ENCODE measurements around the gene NFATC1. TPM values are rescaled to one million over a fixed set of nuclear protein-coding genes. Genes with fewer than 3 reads are reported as not detected.

The NFATC1 gene
- 18.5 TPM for total RNA-seq
- long read RNA-seq, full-length matches to known transcripts: 6 of 11 reads
- long read RNA-seq, partial matches to known transcripts: 5 of 11 reads
- long read RNA-seq, other reads (novel, unspliced or antisense): 0 of 11 reads

DNA sequence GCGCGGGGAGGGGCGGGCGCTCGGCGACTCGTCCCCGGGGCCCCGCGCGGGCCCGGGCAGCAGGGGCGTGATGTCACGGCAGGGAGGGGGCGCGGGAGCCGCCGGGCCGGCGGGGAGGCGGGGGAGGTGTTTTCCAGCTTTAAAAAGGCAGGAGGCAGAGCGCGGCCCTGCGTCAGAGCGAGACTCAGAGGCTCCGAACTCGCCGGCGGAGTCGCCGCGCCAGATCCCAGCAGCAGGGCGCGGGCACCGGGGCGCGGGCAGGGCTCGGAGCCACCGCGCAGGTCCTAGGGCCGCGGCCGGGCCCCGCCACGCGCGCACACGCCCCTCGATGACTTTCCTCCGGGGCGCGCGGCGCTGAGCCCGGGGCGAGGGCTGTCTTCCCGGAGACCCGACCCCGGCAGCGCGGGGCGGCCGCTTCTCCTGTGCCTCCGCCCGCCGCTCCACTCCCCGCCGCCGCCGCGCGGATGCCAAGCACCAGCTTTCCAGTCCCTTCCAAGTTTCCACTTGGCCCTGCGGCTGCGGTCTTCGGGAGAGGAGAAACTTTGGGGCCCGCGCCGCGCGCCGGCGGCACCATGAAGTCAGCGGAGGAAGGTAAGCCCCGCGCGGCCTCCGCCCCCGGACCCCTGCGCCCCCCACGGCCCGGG, at the start of gene NFATC1:
NFATC1 (plus strand) TSS at position 170 of the 644 bp plus-strand sequence; CDS start at position 465, 295 bp downstream.
- DNase-seq (ENCODE audit: missing footprints): peak; percentile 89
- peak; percentile 47 for ATAC-seq
- intact Hi-C loops (cut with DNase I): loop anchor here (5.0 kb wide), 1 partner anchor 131 kb away; no protein-coding TSS in a partner anchor

DNA sequence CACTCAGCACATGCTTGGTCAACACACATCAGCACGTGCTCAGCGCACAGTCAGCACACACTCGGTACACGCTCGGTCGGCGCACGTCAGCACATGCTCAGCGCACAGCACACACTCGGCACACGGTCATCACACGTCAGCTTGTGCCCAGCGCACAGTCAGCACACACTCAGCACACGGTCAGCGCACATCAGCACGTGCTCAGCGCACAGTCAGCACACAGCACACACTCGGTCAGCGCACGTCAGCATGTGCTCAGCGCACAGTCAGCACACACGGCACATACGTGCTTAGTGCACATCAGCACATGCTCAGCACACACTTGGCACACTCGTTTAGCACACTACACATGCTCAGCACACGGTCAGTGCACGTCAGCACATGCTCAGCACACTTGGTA, 49.7 kb upstream of the NFATC1 start:
- ATAC-seq: no peak
- intact Hi-C loops (cut with DNase I): no loop called here
- DNase-seq (ENCODE audit: missing footprints): no peak

DNA sequence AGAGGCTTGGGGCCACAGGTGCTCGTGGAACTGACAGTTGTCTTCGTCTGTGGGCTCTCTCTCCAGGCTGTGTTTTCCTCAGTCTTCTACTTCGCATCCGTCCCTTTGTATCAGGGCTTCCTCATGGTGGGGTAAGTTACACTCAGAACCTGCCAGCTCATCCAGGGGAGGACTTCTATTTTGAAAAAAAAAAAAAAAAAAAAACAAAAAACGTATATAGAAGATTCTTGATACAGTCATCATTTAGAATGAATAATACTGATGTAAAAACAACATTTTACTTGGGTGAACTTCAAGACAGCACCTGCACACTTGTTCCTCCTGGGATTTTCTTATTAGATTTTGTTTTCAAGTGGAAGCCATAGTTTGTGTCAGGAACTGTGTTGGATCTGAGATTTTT, 47.7 kb upstream of the NFATC1 start:
- intact Hi-C loops (cut with DNase I): no loop called here

DNA sequence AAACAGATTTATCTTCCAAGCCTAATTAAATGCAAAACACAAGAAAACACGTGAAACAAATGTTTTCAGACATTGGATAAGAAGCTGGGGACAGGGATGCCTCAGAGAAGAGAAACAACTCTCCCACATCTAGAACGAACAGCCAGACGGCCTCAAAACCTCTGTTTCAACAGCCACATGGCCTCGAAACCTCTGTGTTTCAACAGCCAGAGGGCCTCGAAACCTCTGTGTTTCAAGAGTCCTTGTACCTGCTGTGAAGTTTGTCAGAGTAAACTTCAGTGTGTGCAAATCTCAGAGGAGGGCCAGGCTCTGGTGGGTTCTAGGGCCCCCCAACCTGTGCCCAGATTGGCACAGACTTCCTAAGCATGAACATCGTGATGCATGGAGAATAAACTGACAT, 43.3 kb upstream of the NFATC1 start:
- no peak for DNase-seq (ENCODE audit: missing footprints)
- intact Hi-C loops (cut with DNase I): no loop called here
- no peak for ATAC-seq

More for the DNA sequence above, 47.7 kb upstream of the NFATC1 start:
- ATAC-seq (no peak), DNase-seq (ENCODE audit: missing footprints) (no peak)

DNA sequence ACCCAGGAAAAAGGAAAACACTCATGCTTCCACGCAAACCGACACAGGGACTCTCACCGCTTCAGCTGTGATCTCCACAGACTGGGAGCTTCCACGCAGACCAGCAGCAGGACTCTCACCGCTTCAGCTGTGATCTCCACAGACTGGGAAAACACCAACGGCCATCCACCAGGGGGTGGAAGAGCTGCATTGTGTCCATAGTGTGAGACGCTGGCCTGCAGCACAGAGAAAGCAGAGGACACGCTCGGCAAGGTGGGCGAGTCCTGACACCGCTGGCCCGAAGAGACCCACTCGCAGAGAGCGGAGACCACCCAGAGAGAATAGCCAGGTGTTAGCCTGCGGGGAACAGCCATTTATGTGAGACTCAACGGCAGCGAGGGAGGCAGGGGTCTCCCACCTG, 42.5 kb upstream of the NFATC1 start:
- peak; percentile 23 for ATAC-seq
- intact Hi-C loops (cut with DNase I): no loop called here
- no peak for DNase-seq (ENCODE audit: missing footprints)

DNA sequence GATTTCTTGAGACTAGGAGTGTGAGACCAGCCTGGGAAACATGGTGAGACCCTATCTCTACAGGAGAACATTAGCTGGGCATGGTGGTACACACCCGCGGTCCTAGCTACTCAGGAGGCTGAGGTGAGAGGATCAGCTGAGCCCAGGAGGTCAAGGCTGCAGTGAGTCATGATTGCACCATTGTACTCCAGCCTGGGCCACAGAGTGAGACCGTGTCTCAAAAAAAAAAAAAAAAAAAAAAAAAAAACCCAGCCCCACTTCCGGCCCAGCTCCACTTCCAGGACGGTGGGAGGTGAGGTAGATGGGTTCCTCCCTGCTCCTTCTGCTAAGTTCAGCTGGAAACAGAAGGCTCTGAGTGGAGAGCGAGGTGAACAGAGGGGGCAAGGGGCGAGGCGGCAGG, 41.4 kb upstream of the NFATC1 start:
- DNase-seq (ENCODE audit: missing footprints) (no peak), ATAC-seq (no peak)
- intact Hi-C loops (cut with DNase I): no loop called here

DNA sequence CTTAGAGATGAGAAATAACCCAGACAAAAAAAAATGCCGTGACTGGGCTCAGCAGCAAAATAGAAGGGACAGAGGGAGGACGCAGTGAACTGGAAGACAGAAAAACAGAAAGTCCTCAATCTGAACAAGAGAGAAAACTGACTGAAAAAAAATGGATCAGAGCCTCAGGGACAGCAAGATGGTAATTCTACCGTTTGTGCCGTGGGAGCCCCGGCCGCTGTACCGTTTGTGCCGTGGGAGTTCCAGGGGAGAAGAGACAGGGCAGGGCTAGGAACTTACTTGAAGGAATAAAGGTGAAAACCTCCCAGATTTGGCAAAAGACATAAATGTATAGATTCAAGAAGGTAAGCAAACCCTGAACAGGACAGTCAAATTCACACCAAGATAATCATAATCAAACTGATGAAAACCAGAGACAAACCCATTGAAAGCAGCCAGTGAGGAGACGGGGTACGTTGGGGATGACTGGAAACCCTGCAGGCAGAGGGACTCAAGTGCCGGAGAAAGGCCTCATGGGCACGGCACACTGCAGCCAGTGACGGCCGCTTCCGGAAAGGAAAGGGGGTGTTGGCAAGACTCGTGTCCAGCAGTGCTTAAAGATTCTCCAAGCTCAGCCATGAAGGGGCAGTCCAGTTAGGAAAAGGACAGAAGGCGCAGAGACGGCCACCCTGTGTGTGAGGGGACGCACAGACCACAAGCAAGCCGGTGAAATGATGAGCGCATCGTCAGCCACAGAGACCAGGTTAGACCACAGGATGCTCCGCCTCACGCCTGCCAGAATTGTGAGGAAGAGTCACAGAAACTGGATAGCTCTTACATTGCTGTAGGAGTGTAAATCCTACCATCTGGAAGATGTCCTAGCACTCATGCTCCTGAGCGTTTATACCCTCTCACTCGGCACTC, 40.0 kb upstream of the NFATC1 start:
- intact Hi-C loops (cut with DNase I): no loop called here
- ATAC-seq (no peak), DNase-seq (ENCODE audit: missing footprints) (no peak)

DNA sequence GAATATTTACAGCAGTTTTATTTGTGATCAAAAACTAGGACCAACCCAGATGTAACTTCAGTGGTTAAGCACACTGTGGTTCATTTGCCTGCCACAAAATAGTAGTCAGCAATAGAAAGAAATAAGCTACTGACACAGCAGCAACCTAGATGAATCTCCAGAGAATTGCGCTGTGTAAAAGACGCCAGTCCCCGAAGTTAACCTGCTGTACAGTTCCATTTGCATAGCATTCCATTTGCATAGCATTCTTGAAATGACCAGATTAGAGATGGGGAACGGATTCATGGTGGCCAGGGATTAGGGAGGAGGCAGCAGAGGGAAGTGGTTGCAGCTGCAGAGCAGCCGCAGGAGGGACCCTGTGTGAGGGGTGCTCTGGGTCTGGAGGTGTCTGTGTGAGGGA, 39.3 kb upstream of the NFATC1 start:
- ATAC-seq: no peak
- intact Hi-C loops (cut with DNase I): no loop called here
- no peak for DNase-seq (ENCODE audit: missing footprints)

DNA sequence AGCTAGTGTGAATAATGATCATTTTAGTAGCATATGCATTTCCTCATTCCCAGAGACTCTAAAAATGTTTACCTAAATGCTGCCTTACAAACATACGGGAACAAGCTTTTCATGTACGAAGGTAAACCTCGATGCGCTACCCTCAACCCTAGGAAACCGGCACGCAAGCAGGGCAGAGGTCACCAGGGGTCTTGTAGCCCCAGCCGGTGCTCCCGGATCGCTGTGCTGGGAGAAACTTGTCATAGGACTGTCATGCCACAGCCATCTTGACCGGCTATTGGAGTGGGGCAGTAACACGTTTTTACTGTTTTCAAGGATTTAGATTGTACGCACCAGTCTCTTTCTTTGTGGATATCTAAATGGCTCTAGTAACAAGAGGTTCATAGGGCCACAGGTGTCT, 34.8 kb upstream of the NFATC1 start:
- intact Hi-C loops (cut with DNase I): no loop called here
- no peak for ATAC-seq
- no peak for DNase-seq (ENCODE audit: missing footprints)

DNA sequence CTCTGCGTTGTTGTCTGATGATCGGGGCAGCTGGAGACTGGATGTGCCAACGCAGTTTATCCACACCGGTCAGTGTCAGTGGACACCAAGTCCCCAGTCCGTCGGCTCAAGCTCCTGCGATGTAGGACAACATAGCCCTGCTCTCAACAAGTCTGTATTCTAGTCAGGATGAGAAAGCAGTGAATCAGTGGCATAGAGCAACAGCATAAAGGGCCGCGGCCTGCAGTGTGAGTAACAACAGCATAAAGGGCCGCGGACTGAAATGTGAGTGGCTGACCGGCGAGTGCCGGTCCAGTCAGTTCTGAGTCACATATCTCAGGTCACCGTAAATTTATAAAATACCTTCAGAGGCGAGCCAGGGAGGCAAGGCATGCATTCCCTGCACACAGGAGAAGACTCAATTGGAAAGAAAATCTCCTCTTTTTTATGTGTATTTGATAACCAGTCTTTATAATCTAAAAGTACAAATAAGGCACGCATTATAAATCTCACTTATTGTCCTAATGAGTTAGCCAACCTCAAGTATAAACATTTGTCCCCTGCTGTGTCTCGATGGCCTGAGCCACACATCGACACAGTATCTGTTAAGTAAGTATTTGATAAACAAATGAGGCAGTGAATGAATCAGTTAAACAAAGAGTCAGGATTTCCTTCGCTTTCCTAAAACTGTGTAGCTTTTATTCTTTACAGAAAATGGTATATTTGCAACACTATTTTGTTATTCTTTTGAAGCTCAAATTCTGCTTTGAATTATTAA, 33.8 kb upstream of the NFATC1 start:
- DNase-seq (ENCODE audit: missing footprints): no peak
- ATAC-seq: no peak

DNA sequence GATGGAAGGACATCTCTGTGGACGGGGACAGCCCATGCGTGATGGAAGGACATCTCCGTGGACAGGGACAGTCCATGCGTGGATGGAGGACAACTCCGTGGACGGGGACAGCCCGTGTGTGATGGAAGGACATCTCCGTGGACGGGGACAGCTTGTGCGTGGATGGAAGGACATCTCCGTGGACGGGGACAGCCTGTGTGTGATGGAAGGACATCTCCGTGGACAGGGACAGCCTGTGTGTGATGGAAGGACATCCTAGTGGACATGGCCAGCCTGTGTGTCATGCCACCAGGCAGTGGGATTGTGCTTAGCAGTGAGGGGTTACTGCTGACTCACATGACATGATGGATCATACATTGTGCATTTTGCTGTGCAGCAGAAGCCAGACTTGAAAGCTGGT, 30.0 kb upstream of the NFATC1 start:
- DNase-seq (ENCODE audit: missing footprints) (no peak), ATAC-seq (no peak)
- intact Hi-C loops (cut with DNase I): no loop called here

More for the DNA sequence above, 33.8 kb upstream of the NFATC1 start:
- intact Hi-C loops (cut with DNase I): no loop called here

DNA sequence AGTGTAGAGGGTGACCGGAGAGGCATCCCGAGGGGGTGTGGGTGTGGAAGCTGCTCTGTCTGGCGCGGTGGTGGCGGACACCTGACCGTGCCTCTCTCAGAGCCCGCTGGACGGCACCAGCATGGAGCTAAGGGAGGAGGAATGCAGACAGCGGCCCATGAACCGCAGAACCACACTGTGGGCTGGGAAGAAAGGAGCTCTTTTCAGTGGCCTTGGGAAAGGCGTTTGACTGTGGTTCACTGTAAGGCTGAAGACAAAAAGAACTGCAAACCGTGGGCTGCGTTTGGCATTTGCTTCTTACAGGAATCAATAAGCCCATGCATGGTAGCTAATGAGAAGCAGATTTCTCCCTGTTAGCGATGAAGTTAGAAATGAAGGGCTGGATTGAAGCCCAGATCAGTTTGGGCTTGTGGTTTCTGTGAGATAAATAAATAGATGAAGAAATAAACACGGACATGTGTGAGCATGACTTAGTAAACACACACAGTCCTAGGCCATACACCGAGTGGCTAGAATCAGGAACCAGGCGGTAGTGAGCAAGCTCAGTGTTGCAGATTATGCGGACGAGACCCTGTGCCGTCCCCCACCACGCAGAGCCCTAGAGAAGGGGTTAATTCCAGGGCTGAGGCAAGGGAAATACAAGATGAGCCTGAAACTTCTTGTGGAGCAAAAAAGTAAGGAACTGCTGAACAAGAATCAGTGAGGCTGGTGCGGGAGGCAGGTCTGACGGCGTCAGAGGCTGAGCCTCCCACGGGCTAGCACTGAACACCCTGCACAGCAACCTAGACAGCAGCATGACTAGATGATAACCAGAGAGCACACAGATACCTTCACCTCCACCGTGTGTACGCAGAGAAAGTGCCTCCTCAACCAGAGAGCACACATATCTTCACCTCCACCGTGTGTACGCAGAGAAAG, 29.3 kb upstream of the NFATC1 start:
- intact Hi-C loops (cut with DNase I): no loop called here
- ATAC-seq: no peak
- no peak for DNase-seq (ENCODE audit: missing footprints)

DNA sequence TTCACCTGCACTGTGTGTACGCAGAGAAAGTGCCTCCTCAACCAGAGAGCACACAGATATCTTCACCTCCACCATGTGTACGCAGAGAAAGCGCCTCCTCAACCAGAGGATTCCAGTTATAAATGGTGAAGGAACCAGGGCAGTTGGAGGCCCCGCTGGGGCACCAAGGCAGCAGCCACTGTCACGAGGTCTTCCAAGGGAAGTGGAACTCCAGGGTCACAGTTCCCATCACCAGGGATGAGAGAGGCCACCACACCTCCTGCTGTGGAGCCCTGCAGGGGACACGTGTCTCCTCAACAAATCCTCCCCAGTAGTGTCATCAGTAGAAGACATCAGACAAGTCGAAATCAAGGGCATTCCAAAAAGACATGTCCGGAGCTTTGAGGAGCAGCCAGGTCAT, 28.2 kb upstream of the NFATC1 start:
- no peak for ATAC-seq
- intact Hi-C loops (cut with DNase I): no loop called here
- no peak for DNase-seq (ENCODE audit: missing footprints)

DNA sequence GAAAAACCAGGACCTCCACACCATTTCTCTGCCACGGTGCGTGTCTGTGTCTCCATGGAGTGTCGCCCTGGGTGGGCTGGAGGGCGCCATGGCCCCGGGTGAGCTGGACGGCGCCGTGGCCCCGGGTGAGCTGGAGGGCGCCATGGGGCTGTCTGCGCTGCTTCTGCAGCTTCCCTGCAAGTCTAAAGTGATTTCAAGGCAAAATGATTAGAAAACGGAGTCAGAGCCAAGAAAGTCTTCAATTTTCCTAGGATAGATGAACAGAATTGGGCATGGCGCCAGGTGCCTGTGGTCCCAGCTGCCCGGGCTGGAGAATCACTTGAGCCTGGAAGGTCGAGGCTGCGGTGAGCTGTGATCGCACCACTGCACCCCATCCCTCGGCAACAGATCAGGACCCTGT, 27.7 kb upstream of the NFATC1 start:
- DNase-seq (ENCODE audit: missing footprints) (no peak), ATAC-seq (no peak)
- intact Hi-C loops (cut with DNase I): no loop called here

DNA sequence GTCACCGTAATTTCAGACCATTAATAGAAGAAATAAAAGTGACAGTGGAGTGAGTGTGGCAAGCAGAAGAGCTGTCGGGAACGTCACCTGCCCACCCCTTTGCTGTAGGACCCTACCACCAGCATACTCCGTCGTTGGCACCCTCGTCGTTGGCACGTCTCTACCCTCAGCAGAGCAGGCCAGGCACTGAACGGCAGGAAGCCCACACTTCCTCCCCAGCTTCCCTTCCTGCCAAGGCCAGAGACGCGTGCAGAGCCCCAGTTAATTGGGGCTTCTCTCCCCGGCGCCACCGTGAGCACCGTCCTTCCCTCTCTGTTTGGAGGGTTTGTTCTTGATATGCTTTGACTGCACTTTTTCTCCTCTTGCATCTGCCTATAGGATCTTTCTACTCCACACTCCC, 27.0 kb upstream of the NFATC1 start:
- no peak for DNase-seq (ENCODE audit: missing footprints)
- intact Hi-C loops (cut with DNase I): no loop called here
- ATAC-seq: no peak

DNA sequence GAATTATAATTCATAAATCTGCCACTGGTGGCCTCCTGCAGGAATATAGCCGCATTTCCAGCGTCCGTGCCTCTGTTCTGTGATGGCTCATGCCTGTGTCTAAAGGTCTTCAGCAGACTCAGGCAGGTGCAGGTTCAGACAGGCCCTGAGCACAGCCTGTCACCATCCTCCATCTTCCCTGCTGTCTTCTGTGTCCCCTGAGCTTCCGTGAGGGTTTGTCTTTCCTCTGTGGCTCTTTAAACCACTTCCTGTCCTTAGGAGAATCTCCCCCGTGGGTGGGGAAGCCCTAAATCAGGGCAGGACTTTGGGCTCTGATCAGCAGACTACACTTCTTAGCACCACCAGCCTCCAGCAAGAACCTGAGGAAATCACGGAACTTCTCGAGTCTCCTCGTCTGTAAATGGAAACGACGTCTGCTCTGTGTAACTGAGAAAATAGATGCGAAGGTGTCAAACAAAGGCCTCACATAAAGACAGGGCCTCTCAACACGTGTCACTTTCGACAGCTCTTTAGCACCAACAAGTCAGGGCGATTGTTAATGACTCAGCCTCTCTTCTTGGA, 24.1 kb upstream of the NFATC1 start:
- ATAC-seq: no peak
- intact Hi-C loops (cut with DNase I): no loop called here
- DNase-seq (ENCODE audit: missing footprints): no peak

DNA sequence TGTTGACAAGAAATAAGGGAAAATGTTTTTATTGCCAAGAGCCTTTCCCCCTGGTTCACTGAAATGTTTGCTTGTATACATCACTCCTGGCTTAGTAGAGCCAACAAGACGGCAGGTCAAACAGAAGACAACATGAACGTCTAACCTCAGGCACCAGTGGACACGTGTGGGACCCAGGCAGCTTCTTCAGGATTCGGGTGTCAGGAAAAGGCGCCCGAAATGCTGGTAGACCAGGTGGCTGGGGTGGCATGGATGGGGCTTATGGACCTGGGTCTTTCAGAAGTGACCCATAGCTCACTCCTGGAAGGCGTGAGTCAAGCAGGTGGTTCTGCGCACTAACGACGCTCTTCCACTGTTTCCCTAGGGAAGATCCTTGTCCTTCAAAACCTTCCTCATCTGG, 23.3 kb upstream of the NFATC1 start:
- DNase-seq (ENCODE audit: missing footprints): peak; percentile 58
- no peak for ATAC-seq
- intact Hi-C loops (cut with DNase I): no loop called here

DNA sequence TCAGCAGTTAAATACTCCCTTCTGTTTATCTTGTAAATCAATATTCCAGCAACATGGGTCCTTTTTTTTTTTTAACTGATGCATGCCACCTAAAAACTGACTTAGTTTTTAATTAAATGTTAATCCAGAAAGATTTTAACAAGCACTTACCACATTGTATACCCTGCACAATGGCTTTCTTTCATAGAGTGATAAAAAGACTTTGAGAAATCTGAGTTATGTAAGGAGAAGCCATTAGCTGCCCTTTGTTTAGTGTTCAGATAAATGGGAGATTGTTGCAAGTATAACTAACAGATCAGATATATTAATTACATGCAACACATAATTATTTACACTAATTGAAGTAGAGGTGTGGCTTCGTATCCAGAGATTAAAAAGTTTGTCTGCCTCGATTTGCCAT, 22.7 kb upstream of the NFATC1 start:
- intact Hi-C loops (cut with DNase I): no loop called here
- ATAC-seq: no peak

More for the DNA sequence above, 22.7 kb upstream of the NFATC1 start:
- no peak for DNase-seq (ENCODE audit: missing footprints)
